ENCODE measurements around the gene IL1RAP. TPM values are rescaled to one million over a fixed set of nuclear protein-coding genes. Genes with fewer than 3 reads are reported as not detected.

IL1RAP gene
- total RNA-seq, 4 donors from 2014 or later = 3.4 to 6.9 (median 4.9) TPM

- H3K4me3 ChIP-seq = no peak overlapping the region
- no peaks in the 10 kb centered on the region for H3K4me1 ChIP-seq
- no peaks in the 10 kb centered on the region for H3K36me3 ChIP-seq
- H3K27me3 ChIP-seq = no peaks in the 10 kb centered on the region
- TF ChIP-seq CTCF (IDR thresholded peaks at IDR 0.05) = no peak
- no peak for TF ChIP-seq POLR2A (IDR thresholded peaks at IDR 0.05)
- no peak overlapping the region for H3K27ac ChIP-seq
- DNase-seq = no peak
- no peaks in the 10 kb centered on the region for H3K9me3 ChIP-seq
These were observed 170.9 kb downstream of the IL1RAP start for GRCh38 chr3:190684776-190685175.

GRCh38 chr3:190686011-190686410, 172.1 kb downstream of the IL1RAP start:
- Histone ChIP-seq H3K36me3 (no peaks in the 10 kb centered on the region), H3K4me3 (no peak overlapping the region), H3K27me3 (no peaks in the 10 kb centered on the region), H3K27ac (no peak overlapping the region), H3K4me1 (no peaks in the 10 kb centered on the region), H3K9me3 (no peaks in the 10 kb centered on the region)
- no peak for DNase-seq
- TF ChIP-seq POLR2A (IDR thresholded peaks at IDR 0.05) (no peak), CTCF (IDR thresholded peaks at IDR 0.05) (no peak)

- Histone ChIP-seq H3K27ac (no peak overlapping the region), H3K9me3 (no peaks in the 10 kb centered on the region), H3K4me3 (no peak overlapping the region), H3K27me3 (no peaks in the 10 kb centered on the region), H3K4me1 (no peaks in the 10 kb centered on the region), H3K36me3 (no peaks in the 10 kb centered on the region)
- TF ChIP-seq CTCF (IDR thresholded peaks at IDR 0.05) (no peak), POLR2A (IDR thresholded peaks at IDR 0.05) (no peak)
- DNase-seq = no peak
These were observed 176.4 kb downstream of the IL1RAP start for GRCh38 chr3:190690246-190690645.

GRCh38 chr3:190692256-190692655, 178.4 kb downstream of the IL1RAP start:
- no peak overlapping the region for H3K27ac ChIP-seq
- H3K36me3 ChIP-seq = no peaks in the 10 kb centered on the region
- no peak overlapping the region for H3K4me3 ChIP-seq
- H3K9me3 ChIP-seq = no peaks in the 10 kb centered on the region
- no peaks in the 10 kb centered on the region for H3K4me1 ChIP-seq
- TF ChIP-seq POLR2A (IDR thresholded peaks at IDR 0.05) = no peak
- TF ChIP-seq CTCF (IDR thresholded peaks at IDR 0.05) = no peak
- DNase-seq = no peak
- no peaks in the 10 kb centered on the region for H3K27me3 ChIP-seq

- Histone ChIP-seq H3K4me1 (no peaks in the 10 kb centered on the region), H3K27me3 (no peaks in the 10 kb centered on the region), H3K4me3 (no peak overlapping the region), H3K27ac (no peak overlapping the region), H3K36me3 (no peaks in the 10 kb centered on the region), H3K9me3 (no peaks in the 10 kb centered on the region)
- TF ChIP-seq POLR2A (IDR thresholded peaks at IDR 0.05) = no peak
- TF ChIP-seq CTCF (IDR thresholded peaks at IDR 0.05) = no peak
- no peak for DNase-seq
These were observed 180.6 kb downstream of the IL1RAP start for GRCh38 chr3:190694335-190695001.

GRCh38 chr3:190695225-190695624, 181.3 kb downstream of the IL1RAP start:
- H3K4me1 ChIP-seq = no peaks in the 10 kb centered on the region
- H3K9me3 ChIP-seq = no peaks in the 10 kb centered on the region
- no peak for DNase-seq
- no peaks in the 10 kb centered on the region for H3K27me3 ChIP-seq
- no peak overlapping the region for H3K4me3 ChIP-seq
- TF ChIP-seq POLR2A (IDR thresholded peaks at IDR 0.05) (no peak), CTCF (IDR thresholded peaks at IDR 0.05) (no peak)
- no peak overlapping the region for H3K27ac ChIP-seq
- no peaks in the 10 kb centered on the region for H3K36me3 ChIP-seq
